GM18498 (cell line): ENCODE measurements around the gene IFT80.
A peak's percentile ranks its signal among the peaks of the same experiment; 100 is the strongest.
"Not testable (repeated sequence)": the region's sequence is repeated elsewhere in the genome, so short reads cannot be mapped to it uniquely, and the experiment has no call there.

Source experiments
- ATAC-seq: cut with Tn5 transposase; IDR thresholded peaks from one replicate; pipeline ENCODE4 v1.9.1; 2021; ENCODE audit warnings: mild to moderate bottlenecking, moderate library complexity; ENCODE audit not compliant: unreplicated experiment

The IFT80 gene

GRCh38 chr3:160369784-160370183 is 29.2 kb downstream of the IFT80 start:
- no peak for ATAC-seq

- ATAC-seq = peak; percentile 76
Observed at GRCh38 chr3:160368804-160369203, 30.2 kb downstream of the IFT80 start.

GRCh38 chr3:160365869-160366522 is 33.0 kb downstream of the IFT80 start:
- no peak for ATAC-seq

GRCh38 chr3:160362896-160363295 is 36.1 kb downstream of the IFT80 start:
- not testable (repeated sequence) for ATAC-seq

GRCh38 chr3:160355826-160356225 is 43.2 kb downstream of the IFT80 start:
- ATAC-seq = no peak

GRCh38 chr3:160346511-160346910 is 52.5 kb downstream of the IFT80 start:
- no peak for ATAC-seq

- ATAC-seq = no peak
Observed at GRCh38 chr3:160343132-160343531, 55.9 kb downstream of the IFT80 start.

GRCh38 chr3:160340351-160340750 is 58.7 kb downstream of the IFT80 start:
- no peak for ATAC-seq

GRCh38 chr3:160331127-160331937 is 67.7 kb downstream of the IFT80 start:
- no peak for ATAC-seq

- no peak for ATAC-seq
Observed at GRCh38 chr3:160330690-160331089, 68.3 kb downstream of the IFT80 start.

- no peak for ATAC-seq
Observed at GRCh38 chr3:160330109-160330508, 68.9 kb downstream of the IFT80 start.

GRCh38 chr3:160326286-160326685 is 72.7 kb downstream of the IFT80 start:
- ATAC-seq = not testable (repeated sequence)

GRCh38 chr3:160321821-160322220 is 77.2 kb downstream of the IFT80 start:
- ATAC-seq = not testable (repeated sequence)

- ATAC-seq = no peak
Observed at GRCh38 chr3:160319322-160319721, 79.7 kb downstream of the IFT80 start.

- ATAC-seq = no peak
Observed at GRCh38 chr3:160314995-160315394, 84.0 kb downstream of the IFT80 start.

- no peak for ATAC-seq
Observed at GRCh38 chr3:160312014-160312624, 86.9 kb downstream of the IFT80 start.

- ATAC-seq = no peak
Observed at GRCh38 chr3:160302806-160303205, 96.2 kb downstream of the IFT80 start.

GRCh38 chr3:160296591-160296990 is 102.4 kb downstream of the IFT80 start:
- no peak for ATAC-seq

- no peak for ATAC-seq
Observed at GRCh38 chr3:160291909-160292299, 107.1 kb downstream of the IFT80 start.

GRCh38 chr3:160291290-160291908 is 107.6 kb downstream of the IFT80 start:
- no peak for ATAC-seq

GRCh38 chr3:160287666-160288065 is 111.4 kb downstream of the IFT80 start:
- no peak for ATAC-seq
